ENCODE measurements around the gene GPR161. TPM values are rescaled to one million over a fixed set of nuclear protein-coding genes. Genes with fewer than 3 reads are reported as not detected.

GPR161 gene
- total and polyA plus RNA-seq, 9 of the 15 experiments (the other 6 are each of a cell fraction or from before 2014, with no cell fraction given): 0.15 to 2.4 (median 0.76) TPM

- TF ChIP-seq ILK (tag; IDR thresholded peaks at IDR 0.05; ENCODE audit: borderline replicate concordance, low read depth) (no peak), IFI16 (CRISPR knock-in tag; IDR thresholded peaks at IDR 0.05) (no peak), ZNF551 (CRISPR knock-in tag; IDR thresholded peaks at IDR 0.05) (no peak), ZFPM2 (CRISPR knock-in tag; IDR thresholded peaks at IDR 0.05) (no peak), CHAMP1 (IDR thresholded peaks at IDR 0.05) (no peak), OTX1 (CRISPR knock-in tag; IDR thresholded peaks at IDR 0.05) (no peak), TCF7L2 (IDR thresholded peaks at IDR 0.05; ENCODE audit: low read depth, low read length) (no peak), GATAD2B (IDR thresholded peaks at IDR 0.05; ENCODE audit: borderline replicate concordance) (no peak), RFX7 (CRISPR knock-in tag; IDR thresholded peaks at IDR 0.05) (no peak), WHSC1 (IDR thresholded peaks at IDR 0.05; ENCODE audit: low read length) (no peak), ZNF589 (CRISPR knock-in tag; IDR thresholded peaks at IDR 0.05; ENCODE audit: low read depth) (no peak), HDAC2 (IDR thresholded peaks at IDR 0.05) (no peak)
- TF ChIP-seq, protein P1, sequence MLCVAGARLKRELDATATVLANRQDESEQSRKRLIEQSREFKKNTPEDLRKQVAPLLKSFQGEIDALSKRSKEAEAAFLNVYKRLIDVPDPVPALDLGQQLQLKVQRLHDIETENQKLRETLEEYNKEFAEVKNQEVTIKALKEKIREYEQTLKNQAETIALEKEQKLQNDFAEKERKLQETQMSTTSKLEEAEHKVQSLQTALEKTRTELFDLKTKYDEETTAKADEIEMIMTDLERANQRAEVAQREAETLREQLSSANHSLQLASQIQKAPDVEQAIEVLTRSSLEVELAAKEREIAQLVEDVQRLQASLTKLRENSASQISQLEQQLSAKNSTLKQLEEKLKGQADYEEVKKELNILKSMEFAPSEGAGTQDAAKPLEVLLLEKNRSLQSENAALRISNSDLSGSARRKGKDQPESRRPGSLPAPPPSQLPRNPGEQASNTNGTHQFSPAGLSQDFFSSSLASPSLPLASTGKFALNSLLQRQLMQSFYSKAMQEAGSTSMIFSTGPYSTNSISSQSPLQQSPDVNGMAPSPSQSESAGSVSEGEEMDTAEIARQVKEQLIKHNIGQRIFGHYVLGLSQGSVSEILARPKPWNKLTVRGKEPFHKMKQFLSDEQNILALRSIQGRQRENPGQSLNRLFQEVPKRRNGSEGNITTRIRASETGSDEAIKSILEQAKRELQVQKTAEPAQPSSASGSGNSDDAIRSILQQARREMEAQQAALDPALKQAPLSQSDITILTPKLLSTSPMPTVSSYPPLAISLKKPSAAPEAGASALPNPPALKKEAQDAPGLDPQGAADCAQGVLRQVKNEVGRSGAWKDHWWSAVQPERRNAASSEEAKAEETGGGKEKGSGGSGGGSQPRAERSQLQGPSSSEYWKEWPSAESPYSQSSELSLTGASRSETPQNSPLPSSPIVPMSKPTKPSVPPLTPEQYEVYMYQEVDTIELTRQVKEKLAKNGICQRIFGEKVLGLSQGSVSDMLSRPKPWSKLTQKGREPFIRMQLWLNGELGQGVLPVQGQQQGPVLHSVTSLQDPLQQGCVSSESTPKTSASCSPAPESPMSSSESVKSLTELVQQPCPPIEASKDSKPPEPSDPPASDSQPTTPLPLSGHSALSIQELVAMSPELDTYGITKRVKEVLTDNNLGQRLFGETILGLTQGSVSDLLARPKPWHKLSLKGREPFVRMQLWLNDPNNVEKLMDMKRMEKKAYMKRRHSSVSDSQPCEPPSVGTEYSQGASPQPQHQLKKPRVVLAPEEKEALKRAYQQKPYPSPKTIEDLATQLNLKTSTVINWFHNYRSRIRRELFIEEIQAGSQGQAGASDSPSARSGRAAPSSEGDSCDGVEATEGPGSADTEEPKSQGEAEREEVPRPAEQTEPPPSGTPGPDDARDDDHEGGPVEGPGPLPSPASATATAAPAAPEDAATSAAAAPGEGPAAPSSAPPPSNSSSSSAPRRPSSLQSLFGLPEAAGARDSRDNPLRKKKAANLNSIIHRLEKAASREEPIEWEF (CRISPR knock-in tag; IDR thresholded peaks at IDR 0.05): no peak
- TF ChIP-seq, protein P2, sequence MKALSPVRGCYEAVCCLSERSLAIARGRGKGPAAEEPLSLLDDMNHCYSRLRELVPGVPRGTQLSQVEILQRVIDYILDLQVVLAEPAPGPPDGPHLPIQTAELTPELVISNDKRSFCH (CRISPR knock-in tag; IDR thresholded peaks at IDR 0.05): no peak
- TF ChIP-seq, protein P2 (tag; IDR thresholded peaks at IDR 0.05): no peak
- TF ChIP-seq, protein P3, sequence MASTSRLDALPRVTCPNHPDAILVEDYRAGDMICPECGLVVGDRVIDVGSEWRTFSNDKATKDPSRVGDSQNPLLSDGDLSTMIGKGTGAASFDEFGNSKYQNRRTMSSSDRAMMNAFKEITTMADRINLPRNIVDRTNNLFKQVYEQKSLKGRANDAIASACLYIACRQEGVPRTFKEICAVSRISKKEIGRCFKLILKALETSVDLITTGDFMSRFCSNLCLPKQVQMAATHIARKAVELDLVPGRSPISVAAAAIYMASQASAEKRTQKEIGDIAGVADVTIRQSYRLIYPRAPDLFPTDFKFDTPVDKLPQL (IDR thresholded peaks at IDR 0.05; ENCODE audit: extremely low read depth, insufficient read length): no peak
- TF ChIP-seq, protein P4, sequence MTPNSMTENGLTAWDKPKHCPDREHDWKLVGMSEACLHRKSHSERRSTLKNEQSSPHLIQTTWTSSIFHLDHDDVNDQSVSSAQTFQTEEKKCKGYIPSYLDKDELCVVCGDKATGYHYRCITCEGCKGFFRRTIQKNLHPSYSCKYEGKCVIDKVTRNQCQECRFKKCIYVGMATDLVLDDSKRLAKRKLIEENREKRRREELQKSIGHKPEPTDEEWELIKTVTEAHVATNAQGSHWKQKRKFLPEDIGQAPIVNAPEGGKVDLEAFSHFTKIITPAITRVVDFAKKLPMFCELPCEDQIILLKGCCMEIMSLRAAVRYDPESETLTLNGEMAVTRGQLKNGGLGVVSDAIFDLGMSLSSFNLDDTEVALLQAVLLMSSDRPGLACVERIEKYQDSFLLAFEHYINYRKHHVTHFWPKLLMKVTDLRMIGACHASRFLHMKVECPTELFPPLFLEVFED (CRISPR knock-in tag; conservative IDR thresholded peaks at IDR 0.05): peak; percentile 60; the same call in 1 of the 2 replicates
Measured at GRCh38 chr1:168084396-168085231, 52.1 kb downstream of the GPR161 start (continued).

Data from K562 (cell line).